ENCODE results near the gene ACTR3C. TPM values are rescaled to one million over a fixed set of nuclear protein-coding genes. Genes with fewer than 3 reads are reported as not detected.
"Not testable (repeated sequence)": the region's sequence is repeated elsewhere in the genome, so short reads cannot be mapped to it uniquely, and the experiment has no call there.

Gene ACTR3C
- total RNA-seq, 1 donor from 2014 or later = 0.11 TPM

DNA sequence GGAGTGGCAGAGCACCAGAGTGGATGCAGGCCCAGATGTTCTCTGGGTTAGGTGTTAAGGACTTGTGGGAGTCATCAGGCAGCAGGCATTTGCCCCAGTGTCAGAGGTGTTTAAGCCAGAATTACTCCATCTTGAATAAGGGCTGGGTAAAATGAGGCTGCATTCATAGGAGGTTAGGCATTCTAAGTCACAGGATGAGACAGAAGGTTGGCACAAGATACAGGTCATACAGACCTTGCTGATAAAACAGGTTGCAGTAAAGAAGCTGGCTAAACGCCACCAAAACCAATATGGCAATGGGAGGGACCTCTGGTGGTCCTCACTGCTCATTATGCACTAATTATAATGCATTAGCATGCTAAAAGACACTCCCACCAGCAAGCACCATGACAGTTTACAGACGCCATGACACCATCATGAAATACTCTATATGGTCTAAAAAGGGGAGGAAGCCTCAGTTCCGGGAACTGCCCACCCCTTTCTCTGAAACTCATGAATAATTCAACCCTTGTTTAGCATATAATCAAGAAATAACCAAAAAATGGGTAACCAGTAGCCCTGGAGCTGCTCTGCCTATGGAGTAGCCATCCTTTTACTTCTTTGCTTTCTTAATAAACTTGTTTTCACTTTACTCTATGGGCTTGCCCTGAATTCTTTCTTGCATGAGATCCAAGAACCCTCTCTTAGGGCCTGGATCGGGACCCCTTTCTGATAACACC, 1.1 kb downstream of the ACTR3C start:
- TF ChIP-seq, protein P1, sequence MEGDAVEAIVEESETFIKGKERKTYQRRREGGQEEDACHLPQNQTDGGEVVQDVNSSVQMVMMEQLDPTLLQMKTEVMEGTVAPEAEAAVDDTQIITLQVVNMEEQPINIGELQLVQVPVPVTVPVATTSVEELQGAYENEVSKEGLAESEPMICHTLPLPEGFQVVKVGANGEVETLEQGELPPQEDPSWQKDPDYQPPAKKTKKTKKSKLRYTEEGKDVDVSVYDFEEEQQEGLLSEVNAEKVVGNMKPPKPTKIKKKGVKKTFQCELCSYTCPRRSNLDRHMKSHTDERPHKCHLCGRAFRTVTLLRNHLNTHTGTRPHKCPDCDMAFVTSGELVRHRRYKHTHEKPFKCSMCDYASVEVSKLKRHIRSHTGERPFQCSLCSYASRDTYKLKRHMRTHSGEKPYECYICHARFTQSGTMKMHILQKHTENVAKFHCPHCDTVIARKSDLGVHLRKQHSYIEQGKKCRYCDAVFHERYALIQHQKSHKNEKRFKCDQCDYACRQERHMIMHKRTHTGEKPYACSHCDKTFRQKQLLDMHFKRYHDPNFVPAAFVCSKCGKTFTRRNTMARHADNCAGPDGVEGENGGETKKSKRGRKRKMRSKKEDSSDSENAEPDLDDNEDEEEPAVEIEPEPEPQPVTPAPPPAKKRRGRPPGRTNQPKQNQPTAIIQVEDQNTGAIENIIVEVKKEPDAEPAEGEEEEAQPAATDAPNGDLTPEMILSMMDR (IDR thresholded peaks at IDR 0.05) = no peak
- no peak for DNase-seq (ENCODE audit: low spot score in 2 of 2)
- no peaks in the 10 kb centered on the region for H3K36me3 ChIP-seq
- peaks cover 0 to 9% of the 10 kb centered on the region in 2 donors for H3K4me1 ChIP-seq
- no peaks in the 10 kb centered on the region for H3K9me3 ChIP-seq
- H3K27ac ChIP-seq = no peak overlapping the region
- H3K27me3 ChIP-seq = no peaks in the 10 kb centered on the region
- intact Hi-C loops (cut with DNase I) = no loop called here
- H3K4me3 ChIP-seq = peak overlapping the region; percentile 65 to 77

DNA sequence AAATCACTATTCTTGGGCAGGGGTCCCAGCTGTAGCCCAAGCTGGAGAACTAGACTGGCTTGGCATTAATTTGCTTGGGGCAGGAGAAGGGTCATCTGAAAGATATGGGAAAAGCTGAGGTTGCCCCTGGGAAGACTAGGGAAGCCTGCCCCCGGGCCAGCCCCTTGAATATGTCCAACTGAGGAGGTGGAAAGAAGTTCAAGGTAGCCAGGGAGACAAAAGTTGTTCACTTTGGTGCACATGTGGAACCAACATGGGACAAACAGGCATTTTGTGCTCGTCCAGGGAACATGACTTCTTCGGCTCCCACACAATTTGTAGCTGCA, 1.6 kb downstream of the ACTR3C start:
- no peak for DNase-seq (ENCODE audit: low spot score in 2 of 2)
- intact Hi-C loops (cut with DNase I) = no loop called here
- H3K27ac ChIP-seq = no peak overlapping the region
- H3K4me1 ChIP-seq = peaks cover 0 to 9% of the 10 kb centered on the region in 2 donors
- no peaks in the 10 kb centered on the region for H3K27me3 ChIP-seq
- TF ChIP-seq, protein P1 (IDR thresholded peaks at IDR 0.05) = no peak
- H3K36me3 ChIP-seq = no peaks in the 10 kb centered on the region
- H3K9me3 ChIP-seq = no peaks in the 10 kb centered on the region
- no peak overlapping the region for H3K4me3 ChIP-seq

DNA sequence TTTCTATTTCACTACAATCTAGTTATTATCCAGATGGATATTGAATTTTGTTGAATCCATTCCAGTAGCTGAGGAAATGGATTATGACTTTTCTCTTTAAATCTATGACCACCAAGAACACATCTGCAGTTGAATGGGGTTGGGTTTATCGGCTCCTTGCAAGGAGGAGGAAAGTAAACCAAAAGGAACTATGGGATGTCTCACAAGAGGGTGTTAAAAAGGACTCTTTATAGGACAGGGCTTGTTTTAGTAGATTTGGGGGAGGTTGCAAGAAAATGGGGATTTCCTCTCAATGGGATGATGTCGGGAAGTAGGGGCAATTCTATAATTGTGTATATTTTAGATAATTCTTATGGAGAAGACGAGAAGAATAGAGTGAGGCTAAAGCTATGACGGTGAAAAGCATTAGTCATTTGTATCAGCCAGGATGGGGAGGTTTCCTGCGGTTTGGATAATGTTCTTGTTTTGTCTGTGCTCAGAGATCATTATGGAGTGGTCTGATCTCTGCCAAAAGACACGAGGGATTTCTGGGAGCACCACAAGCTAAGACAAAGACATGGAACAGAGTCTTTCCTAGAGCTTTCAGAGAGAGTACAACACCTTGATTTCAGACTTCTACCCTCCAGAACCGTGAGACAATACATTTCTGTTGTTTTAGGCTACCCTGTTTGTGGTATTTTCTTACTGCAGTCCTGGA, 5.4 kb downstream of the ACTR3C start:
- peaks cover 0 to 2% of the 10 kb centered on the region in 2 donors for H3K4me1 ChIP-seq
- H3K36me3 ChIP-seq = no peaks in the 10 kb centered on the region
- no peaks in the 10 kb centered on the region for H3K27me3 ChIP-seq
- TF ChIP-seq, protein P1 (IDR thresholded peaks at IDR 0.05) = no peak
- H3K27ac ChIP-seq = no peak overlapping the region
- H3K9me3 ChIP-seq = no peaks in the 10 kb centered on the region
- no peak for DNase-seq (ENCODE audit: low spot score in 2 of 2)
- intact Hi-C loops (cut with DNase I) = no loop called here
- no peak overlapping the region for H3K4me3 ChIP-seq

DNA sequence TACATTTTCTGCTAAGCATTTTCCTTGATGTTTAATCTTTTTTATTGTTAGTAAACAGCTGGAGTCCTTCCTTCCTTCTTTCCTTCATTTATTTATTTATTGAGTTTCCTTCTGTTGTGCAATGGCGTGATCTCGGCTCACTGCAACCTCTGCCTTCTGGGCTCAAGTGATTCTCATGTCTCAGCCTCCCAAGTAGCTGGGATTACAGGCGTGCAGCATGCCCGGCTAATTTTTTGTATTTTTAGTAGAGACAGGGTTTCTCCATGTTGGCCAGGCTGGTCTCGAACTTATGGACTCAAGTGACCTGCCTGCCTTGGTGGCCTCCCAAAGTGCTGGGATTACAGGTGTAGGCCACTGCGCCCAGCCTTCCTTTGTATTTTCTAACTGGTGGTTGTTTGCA, 6.4 kb downstream of the ACTR3C start:
- H3K4me1 ChIP-seq; DNase-seq (ENCODE audit: low spot score in 2 of 2); H3K27ac ChIP-seq; H3K9me3 ChIP-seq; H3K27me3 ChIP-seq; H3K36me3 ChIP-seq; H3K4me3 ChIP-seq; intact Hi-C loops (cut with DNase I): not testable (repeated sequence)

DNA sequence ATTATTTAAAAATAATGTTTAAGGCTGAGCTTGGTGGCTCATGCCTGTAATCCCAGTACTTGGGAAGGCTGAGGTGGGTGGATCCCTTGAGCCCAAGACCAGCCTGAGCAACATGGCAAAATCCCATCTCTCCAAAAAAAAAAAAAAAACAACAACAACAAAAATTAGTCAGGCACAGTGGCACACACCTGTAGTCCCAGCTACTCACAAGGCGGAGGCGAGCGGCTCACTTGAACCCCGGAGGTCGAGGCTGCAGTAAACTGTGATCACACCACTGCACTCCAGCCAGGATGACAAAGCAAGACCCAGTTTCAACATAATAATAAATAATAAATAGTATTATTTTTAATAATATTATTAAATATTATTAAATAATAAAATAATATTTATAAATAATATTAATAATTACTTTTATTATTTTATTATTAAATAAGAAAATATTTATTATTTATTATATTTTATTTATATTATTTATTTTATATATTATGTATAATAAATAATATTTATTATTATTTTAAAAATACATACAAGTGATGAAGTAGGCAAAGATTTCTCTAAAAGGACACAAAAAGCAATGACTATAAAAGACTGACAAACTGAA, 8.6 kb downstream of the ACTR3C start:
- intact Hi-C loops (cut with DNase I) = no loop called here
- Histone ChIP-seq H3K9me3 (no peaks in the 10 kb centered on the region), H3K27me3 (no peaks in the 10 kb centered on the region), H3K36me3 (no peaks in the 10 kb centered on the region), H3K4me1 (no peaks in the 10 kb centered on the region), H3K27ac (no peak overlapping the region), H3K4me3 (no peak overlapping the region)
- TF ChIP-seq, protein P1 (IDR thresholded peaks at IDR 0.05) = no peak
- DNase-seq (ENCODE audit: low spot score in 2 of 2) = no peak

DNA sequence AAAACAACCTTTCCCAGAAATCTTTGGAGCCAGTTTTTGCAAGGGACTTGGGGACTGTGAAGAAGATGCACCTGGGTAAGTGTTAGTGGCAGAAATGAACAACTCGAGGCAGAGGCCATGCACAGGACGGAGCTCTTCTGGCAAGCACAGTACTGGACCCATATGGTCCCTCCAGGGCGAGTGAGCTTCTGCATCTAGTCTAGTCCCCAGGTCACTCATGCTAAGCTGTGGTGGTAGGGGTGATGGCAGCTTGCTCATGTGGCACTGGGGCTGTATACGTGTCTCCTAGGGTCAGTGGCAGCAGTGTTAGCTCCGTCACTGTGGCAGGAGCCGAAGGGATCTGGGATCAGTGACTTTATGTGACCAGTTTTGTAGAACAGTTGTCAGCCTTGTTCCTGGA, 9.5 kb downstream of the ACTR3C start:
- intact Hi-C loops (cut with DNase I) = no loop called here
- TF ChIP-seq, protein P1 (IDR thresholded peaks at IDR 0.05) = no peak
- Histone ChIP-seq H3K36me3 (no peaks in the 10 kb centered on the region), H3K27ac (no peak overlapping the region), H3K27me3 (no peaks in the 10 kb centered on the region), H3K4me1 (no peaks in the 10 kb centered on the region), H3K4me3 (no peak overlapping the region), H3K9me3 (no peaks in the 10 kb centered on the region)
- DNase-seq (ENCODE audit: low spot score in 2 of 2) = no peak
